NCI-H748 (cell line): ENCODE measurements around the gene KDM2B.
A peak's percentile ranks its signal among the peaks of the same experiment; 100 is the strongest.

ENCODE experiments used
- DNase-seq: peaks from one replicate; lab custom pipeline; 2025; ENCODE audit not compliant: unreplicated experiment; lab: John Stamatoyannopoulos, UW

The KDM2B gene

DNA sequence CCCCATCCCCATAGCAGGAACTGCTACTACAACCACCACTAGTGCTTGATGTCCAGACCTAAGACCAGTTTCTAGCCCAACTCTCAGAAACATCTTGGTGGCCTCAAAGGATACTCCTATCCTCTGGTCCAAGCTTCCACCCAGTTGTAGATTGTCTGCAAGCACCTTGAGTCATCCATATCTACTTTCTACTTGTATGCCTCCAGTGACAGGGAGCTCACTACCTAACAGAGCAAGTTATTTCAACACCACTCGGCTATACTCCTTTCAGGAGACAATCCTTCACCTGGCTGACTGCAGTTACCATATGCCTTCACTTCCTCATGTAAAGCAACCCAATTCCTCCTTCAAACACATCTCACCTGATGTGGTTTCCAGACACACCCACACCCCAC, 49.5 kb downstream of the KDM2B start:
- DNase-seq: no peak

- DNase-seq: no peak
These were observed 50.0 kb downstream of the KDM2B start for GRCh38 chr12:121530600-121531355.

DNA sequence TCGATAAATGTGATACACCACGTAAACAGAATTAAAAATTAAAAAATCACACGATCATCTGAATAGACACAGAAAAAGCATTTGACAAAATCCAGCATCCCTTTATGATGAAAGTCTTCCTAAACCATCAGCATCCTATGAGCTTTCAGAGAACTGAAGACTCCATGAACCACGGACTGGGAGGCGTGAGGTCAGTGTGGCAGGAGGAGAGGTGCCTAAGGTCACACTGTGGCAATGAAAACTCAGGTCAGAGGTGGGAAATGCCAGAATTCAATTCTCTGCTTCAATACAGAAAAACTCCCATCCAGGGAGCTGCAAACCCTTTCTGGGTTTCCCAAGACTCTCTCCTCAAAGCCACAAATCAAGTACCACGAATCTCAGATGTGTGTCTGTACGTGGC, 51.6 kb downstream of the KDM2B start:
- DNase-seq: no peak

DNA sequence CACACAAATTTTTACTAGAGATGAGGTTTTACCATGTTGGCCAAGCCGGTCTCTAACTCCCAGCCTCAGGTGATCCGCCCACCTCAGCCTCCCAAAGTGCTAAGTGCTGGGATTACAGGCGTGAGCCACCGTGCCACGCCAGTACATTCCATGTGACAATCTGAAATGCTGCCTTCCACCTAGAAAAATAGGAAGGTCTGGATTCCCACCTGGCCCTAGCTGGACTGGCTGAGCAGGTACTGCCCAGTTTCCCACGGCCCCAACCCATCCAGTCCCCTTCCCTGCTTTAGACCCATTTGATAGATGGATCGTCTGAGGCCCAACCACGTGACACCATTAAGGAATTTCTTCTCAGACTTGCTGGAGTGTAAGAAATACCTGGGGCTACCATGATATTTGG, 55.4 kb downstream of the KDM2B start:
- no peak for DNase-seq

DNA sequence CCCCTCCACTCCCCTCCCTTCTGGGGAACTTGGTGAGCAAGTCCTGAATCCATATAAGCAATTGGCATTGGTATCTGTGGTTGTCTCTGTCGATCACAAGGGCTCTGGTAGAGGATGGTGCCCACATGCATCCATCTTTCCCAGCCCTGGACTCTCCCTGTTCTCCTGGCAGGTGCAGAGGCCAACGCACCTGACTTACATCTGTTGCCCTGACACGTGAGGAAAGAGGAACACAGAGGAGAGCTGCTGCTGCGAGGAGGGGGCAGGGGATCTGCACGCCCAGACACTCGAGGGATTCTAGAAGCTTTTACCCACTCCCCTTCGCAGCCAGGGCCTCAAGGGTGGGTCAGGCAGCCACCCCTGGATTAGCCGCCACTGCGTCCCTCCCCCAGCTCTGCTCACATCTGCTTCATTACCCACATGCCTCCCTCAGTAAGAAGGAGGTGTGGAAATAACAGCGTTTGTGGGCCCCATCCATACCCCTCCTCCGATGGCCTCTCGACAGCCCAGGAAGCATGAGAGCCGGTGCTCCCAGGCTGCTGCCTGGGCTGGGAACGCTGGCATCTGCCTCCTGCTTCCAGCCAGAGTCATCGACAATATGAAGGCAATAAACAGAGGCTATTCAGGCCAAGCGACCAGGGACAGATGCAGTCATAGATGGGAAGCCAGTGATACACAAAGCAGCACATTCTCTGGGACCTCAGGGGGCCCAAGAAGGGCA, 56.5 kb downstream of the KDM2B start:
- DNase-seq: no peak

DNA sequence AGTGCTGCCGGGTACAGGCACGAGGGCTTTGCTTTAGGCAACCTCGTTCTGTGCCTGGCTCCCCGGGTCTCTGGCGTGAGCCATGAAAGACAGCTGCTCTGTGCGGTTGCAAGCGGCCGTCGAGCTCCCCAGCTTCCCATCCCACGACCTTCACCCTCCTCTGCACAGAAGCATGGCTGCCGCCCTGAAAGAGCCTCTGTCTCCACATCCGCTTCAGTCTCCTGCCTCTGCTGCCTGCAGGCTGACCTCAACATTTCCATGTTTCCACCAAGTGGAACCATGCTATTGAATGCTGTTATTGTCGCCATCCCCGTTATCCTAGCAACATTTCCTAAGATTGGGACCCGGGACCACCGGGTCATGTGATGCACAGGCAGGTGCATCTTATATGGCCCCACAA, 57.1 kb downstream of the KDM2B start:
- no peak for DNase-seq

GRCh38 chr12:121522971-121523370, 57.9 kb downstream of the KDM2B start:
- DNase-seq: no peak

GRCh38 chr12:121520586-121521086, 60.2 kb downstream of the KDM2B start:
- no peak for DNase-seq

- no peak for DNase-seq
These were observed 60.7 kb downstream of the KDM2B start for GRCh38 chr12:121520119-121520518.

- DNase-seq: no peak
These were observed 61.6 kb downstream of the KDM2B start for GRCh38 chr12:121519227-121519626.

- DNase-seq: no peak
These were observed 62.2 kb downstream of the KDM2B start for GRCh38 chr12:121518656-121519055.

GRCh38 chr12:121516437-121517011, 64.3 kb downstream of the KDM2B start:
- no peak for DNase-seq

DNA sequence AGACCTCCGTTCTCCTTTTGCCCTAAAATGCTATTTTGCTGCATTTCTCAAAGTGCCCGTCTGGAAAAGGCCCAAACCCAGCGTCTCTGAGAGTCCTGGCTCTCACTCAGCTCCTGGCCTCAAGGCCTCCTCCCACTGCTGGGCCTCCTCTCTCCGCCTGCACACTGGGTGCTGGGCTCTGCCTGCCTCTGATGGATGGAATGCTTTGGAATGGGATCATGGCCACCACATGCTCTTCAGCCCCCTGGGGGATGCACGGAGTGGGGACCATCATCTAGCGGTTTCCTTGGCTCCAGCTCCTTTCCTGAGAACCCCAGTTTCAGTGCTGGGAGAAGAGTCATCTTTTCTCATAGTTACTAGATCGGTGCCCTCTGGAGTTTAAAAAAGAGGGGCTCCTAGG, 65.2 kb downstream of the KDM2B start:
- DNase-seq: no peak

DNA sequence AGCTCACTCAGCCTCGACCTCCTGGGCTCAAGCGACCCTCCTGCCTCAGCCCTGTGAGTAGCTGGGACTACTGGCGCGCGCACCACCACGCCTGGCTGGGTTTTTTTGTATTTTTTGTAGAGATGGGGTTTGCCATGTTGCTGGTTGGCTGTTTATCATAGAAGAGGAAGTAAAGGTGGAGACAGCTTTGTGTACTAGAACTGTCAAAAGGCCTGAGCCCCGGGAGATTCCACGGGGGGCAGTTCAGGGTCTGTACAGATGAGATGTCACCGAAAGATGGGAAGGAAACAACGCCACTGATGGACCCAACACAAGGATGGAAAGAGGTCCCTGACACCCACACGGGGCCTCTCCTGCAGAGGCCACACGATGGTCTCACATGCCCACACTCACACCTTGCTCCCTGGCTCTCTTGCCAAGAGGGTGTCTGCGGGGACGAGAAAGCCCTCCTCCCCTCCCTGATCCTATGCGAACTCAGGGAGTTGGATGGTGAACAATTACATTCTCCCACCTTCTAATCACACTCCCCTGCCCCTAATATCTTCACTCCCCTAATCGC, 66.6 kb downstream of the KDM2B start:
- no peak for DNase-seq

DNA sequence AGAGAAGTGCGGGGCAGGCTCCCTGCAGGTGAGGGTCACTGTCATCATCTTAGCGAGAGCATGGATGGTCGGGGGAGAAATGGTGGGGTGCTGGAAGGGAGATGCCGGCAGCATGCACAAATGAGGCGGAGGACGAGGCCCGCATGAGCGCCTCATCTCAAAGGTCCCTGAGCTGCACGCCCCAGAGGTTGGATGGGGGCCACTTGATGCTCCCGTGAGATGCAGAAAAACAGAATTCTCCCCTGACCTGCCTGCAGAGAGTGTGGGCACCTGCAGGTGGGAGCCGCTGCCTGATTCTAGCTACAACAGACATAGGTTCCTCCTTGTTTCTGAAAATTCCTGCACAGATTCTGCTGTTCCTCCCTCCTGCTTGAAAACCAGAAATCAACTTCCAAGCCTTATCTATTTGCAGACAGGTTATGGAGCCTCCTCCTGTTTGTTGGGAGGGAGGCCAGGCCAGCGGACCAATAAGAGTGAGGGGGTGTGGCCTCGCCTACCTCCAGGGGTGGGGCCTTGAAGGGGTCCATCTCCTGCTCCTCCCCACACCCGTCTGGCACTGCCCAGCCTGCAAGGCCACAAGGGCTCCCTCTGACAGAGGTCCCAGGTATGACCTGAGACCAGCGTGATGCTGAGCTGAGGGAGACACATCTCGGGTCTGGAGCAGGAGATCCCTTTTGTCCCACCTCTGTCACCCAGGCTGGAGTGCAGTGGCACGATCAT, 67.2 kb downstream of the KDM2B start:
- DNase-seq: peak; percentile 44

DNA sequence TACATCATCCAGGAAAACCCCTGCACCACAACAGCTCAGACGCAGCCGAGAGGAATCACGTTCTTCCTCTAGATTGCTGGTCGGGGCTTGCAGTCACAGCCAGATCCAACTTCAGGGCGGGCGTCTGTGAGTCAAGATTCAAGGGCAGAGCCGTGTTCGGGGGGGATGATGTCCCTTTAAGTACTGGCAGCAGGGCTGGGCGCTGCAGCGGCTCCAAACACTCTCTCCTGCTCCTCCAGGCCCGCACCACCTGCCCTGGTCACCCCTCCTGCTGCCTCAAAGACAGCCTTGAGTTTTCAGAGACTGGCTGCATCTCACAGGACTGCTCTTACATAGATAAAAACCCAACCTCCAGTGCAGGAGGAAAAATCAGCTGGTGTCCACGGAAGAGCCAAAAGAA, 68.3 kb downstream of the KDM2B start:
- DNase-seq: no peak

DNA sequence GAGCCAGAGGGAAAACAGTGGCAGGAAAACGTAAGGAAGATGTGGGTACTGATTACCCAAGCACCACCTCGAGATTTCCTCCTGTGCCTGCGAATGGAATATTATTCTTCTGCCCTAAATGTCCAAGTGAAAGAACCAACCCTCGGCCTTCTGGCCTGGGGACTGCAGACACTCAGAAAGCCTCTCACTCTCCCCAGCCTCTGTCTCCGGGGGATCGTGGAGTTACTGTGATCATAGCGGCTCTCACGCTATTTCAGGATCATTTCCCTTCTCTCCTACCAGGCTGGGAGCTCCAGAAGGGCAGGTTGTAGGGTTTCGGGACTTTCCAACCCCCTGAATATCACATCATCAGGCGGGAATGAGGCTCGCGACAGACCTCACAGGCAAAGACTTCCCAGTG, 68.9 kb downstream of the KDM2B start:
- no peak for DNase-seq

DNA sequence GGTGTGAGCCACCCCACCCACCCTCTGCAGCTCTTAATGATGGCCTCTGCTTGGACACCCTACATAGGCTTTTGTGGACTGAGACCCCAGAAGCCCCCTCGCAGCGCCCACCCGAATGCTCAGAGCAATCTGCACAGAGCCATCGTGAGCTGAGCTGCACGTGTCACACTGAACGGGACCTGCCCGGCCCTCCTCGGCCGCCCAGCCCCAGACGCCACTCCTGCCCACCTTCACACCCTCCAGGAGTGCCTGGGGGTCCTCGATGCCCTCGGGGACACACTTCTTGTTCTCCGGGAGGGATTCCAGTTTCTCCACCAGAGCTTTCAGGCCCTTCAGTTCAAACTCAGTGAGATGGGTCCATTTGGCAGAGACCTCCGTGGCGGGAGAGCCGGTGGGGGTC, 71.5 kb downstream of the KDM2B start:
- DNase-seq: no peak

GRCh38 chr12:121508533-121508932, 72.3 kb downstream of the KDM2B start:
- no peak for DNase-seq

GRCh38 chr12:121507984-121508383, 72.8 kb downstream of the KDM2B start:
- DNase-seq: no peak

DNA sequence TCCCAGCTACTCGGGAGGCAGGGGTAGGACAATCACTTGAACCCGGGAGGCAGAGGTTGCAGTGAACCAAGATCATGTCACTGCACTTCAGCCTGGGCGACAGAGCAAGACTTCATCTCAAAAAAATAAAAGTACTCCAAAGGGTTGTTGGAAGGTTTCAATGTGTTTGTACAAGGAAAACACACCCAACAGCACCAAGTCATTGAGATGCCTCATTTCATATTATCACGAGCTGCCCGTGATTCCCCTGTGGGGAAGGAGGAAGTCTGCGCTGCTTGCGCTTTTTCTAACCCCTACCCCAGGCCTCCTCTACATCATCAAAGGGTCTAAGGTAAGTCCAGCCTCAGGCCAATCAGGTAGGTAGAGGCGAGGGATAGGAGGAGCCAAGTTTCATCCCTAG, 73.6 kb downstream of the KDM2B start:
- no peak for DNase-seq
